Lung (tissue), 12 donors: ENCODE results near the gene UBL7. TPM values are rescaled to one million over a fixed set of nuclear protein-coding genes. Genes with fewer than 3 reads are reported as not detected.

Experiments
- ATAC-seq: fragments of 200-7000 bp; cut with Tn5 transposase; one replicate; pipeline ENCODE4 v1.9.1; 2020; ENCODE audit warnings: moderate number of reproducible peaks; ENCODE audit not compliant: insufficient read depth, low FRiP score
- DNase-seq, 3 donors: peaks; one replicate each; pipeline ENCODE4 v3.0.0-alpha.2; 2013 to 2017
- H3K27ac ChIP-seq, 2 donors: one replicate each; pipeline ENCODE4 v1.5.1; 2013; ENCODE audit warnings: mild to moderate bottlenecking in 2 of 2, moderate library complexity in 2 of 2, control low read depth in 1 of 2, inconsistent platforms in 1 of 2, low read depth in 1 of 2, low read length in 1 of 2
- H3K27me3 ChIP-seq, 3 donors: one replicate each; pipeline ENCODE4 v1.5.1; 2013; ENCODE audit warnings: low read length in 2 of 3; ENCODE audit not compliant: control insufficient read depth in 3 of 3, insufficient read depth in 3 of 3
- H3K36me3 ChIP-seq, 4 donors: one replicate each; pipeline ENCODE4 v1.5.1; 2013; ENCODE audit warnings: low read length in 4 of 4, mild to moderate bottlenecking in 1 of 4, moderate library complexity in 1 of 4; ENCODE audit not compliant: control insufficient read depth in 4 of 4, insufficient read depth in 4 of 4
- H3K4me1 ChIP-seq, 5 donors: one replicate each; pipeline ENCODE4 v1.5.1; 2013; ENCODE audit warnings: low read length in 5 of 5, mild to moderate bottlenecking in 2 of 5, moderate library complexity in 1 of 5; ENCODE audit not compliant: control insufficient read depth in 5 of 5, insufficient read depth in 5 of 5
- H3K4me3 ChIP-seq: one replicate; pipeline ENCODE4 v1.5.1; 2013; ENCODE audit warnings: mild to moderate bottlenecking, control low read depth, moderate library complexity
- H3K9ac ChIP-seq, 2 donors: one replicate each; pipeline ENCODE4 v1.5.1; 2013; ENCODE audit warnings: low read length in 2 of 2, control low read depth in 1 of 2; ENCODE audit not compliant: insufficient read depth in 1 of 2
- H3K9me3 ChIP-seq, 4 donors: one replicate each; pipeline ENCODE4 v1.5.1; 2013; ENCODE audit warnings: low read length in 3 of 4, mild to moderate bottlenecking in 1 of 4, moderate library complexity in 1 of 4; ENCODE audit not compliant: control insufficient read depth in 4 of 4, insufficient read depth in 3 of 4
- CTCF ChIP-seq: IDR thresholded peaks from 2 replicates; pipeline ENCODE4 v1.5.1; 2012; ENCODE audit warnings: mild to moderate bottlenecking; ENCODE audit errors: control extremely low read depth, extremely low read depth
- WGBS, 2 donors: extraction: QIAGEN DNeasy Blood & Tissue Kit; methylation state at CpG; one replicate each; pipeline ENCODE4 v1.1.7; 2013; 5-methylcytosine and 5-hydroxymethylcytosine counted together
- polyA plus RNA-seq, 2 donors: library from polyadenylated mRNA; stranded (reverse); fragments of 200-250 nt; gene quantifications; one replicate each; pipeline ENCODE4 v1.2.1, GENCODE V29; 2013
- total RNA-seq, 2 donors: library from RNA; depleted of rRNA in 1 of 2; stranded (reverse); fragments of >200 nt in 1 of 2; gene quantifications; one replicate each; pipeline ENCODE4 v1.2.1, GENCODE V29; 2014 to 2021
- donor health status: control.
- donor health status: control.
- donor health status: Bipolar disorder and iron deficiency.
- donor health status: healthy.
- donor health status: DM: yes; HTN: yes; CAD: no.

UBL7 gene
- total and polyA plus RNA-seq, 4 donors: 31.8 to 48.0 (median 40.4) TPM

GRCh38 chr15:74403991-74404563 is 56.9 kb downstream of the UBL7 start:
- H3K9me3 ChIP-seq: no peaks in the 10 kb centered on the region
- WGBS, 2 donors: 34 to 56% methylated on average over 16 of the region's 16 CpGs
- no peaks in the 10 kb centered on the region for H3K27me3 ChIP-seq
- no peak for TF ChIP-seq CTCF
- ATAC-seq (no peak), DNase-seq (peak in 2 of 3 donors; percentile 31 to 70)
- no peak overlapping the region for H3K27ac ChIP-seq
- no peak overlapping the region for H3K9ac ChIP-seq
- H3K36me3 ChIP-seq: no peaks in the 10 kb centered on the region
- H3K4me3 ChIP-seq: no peak overlapping the region
- H3K4me1 ChIP-seq: peaks cover 0 to 24% (median 11%) of the 10 kb centered on the region in 5 donors

GRCh38 chr15:74403588-74403919 is 57.4 kb downstream of the UBL7 start:
- H3K4me1 ChIP-seq: peaks cover 0 to 24% (median 11%) of the 10 kb centered on the region in 5 donors
- WGBS, 2 donors: 84 to 86% methylated on average over 10 of the region's 10 CpGs
- no peak for DNase-seq
- no peak overlapping the region for H3K27ac ChIP-seq
- no peaks in the 10 kb centered on the region for H3K36me3 ChIP-seq
- H3K27me3 ChIP-seq: no peaks in the 10 kb centered on the region
- TF ChIP-seq CTCF: no peak
- no peak overlapping the region for H3K9ac ChIP-seq
- no peak overlapping the region for H3K4me3 ChIP-seq
- no peak for ATAC-seq
- no peaks in the 10 kb centered on the region for H3K9me3 ChIP-seq

- Histone ChIP-seq H3K4me3 (no peak overlapping the region), H3K27ac (peak overlapping the region in 1 of 2 donors; percentile 23), H3K9ac (no peak overlapping the region), H3K27me3 (no peaks in the 10 kb centered on the region), H3K9me3 (no peaks in the 10 kb centered on the region), H3K36me3 (no peaks in the 10 kb centered on the region), H3K4me1 (peaks cover 0 to 24% (median 11%) of the 10 kb centered on the region in 5 donors)
- 30 to 49% methylated on average over 13 of the region's 13 CpGs for WGBS, 2 donors
- no peak for ATAC-seq
- TF ChIP-seq CTCF: no peak
- peak in 2 of 3 donors; percentile 42 to 49 for DNase-seq
Observed at GRCh38 chr15:74402873-74403587, 57.9 kb downstream of the UBL7 start.
